ENCODE data around the gene SLC25A17. TPM values are rescaled to one million over a fixed set of nuclear protein-coding genes. Genes with fewer than 3 reads are reported as not detected.

The SLC25A17 gene
- total RNA-seq, 2 donors from 2014 or later: 7.6 to 8.3 TPM

GRCh38 chr22:40819599-40820140 lies 524 bp upstream of the SLC25A17 start:
- WGBS, 2 donors: 1 to 7% methylated on average over 4 of the region's 4 CpGs
- intact Hi-C loops (cut with DNase I): no loop called here
- no peaks in the 10 kb centered on the region for H3K9me3 ChIP-seq
- ATAC-seq (peak; percentile 24), DNase-seq (no peak)
- no peaks in the 10 kb centered on the region for H3K27me3 ChIP-seq
- H3K4me3 ChIP-seq: peak overlapping the region in 1 of 2 donors; percentile 95
- no peak for TF ChIP-seq CTCF (IDR thresholded peaks at IDR 0.05)
- TF ChIP-seq POLR2A (IDR thresholded peaks at IDR 0.05): no peak
- peak overlapping the region; percentile 28 to 85 (median 66) for H3K27ac ChIP-seq
- H3K4me1 ChIP-seq: peaks cover 22% of the 10 kb centered on the region
- no peaks in the 10 kb centered on the region for H3K36me3 ChIP-seq (replicated peaks in 1 of 2; ENCODE audit: insufficient read depth in 1 of 2, low read depth in 2 of 2)

GRCh38 chr22:40818192-40818746 lies 877 bp downstream of the SLC25A17 start:
- no peak for ATAC-seq
- 37 to 47% methylated on average over 14 of the region's 14 CpGs for WGBS, 2 donors

GRCh38 chr22:40817737-40818136 lies 1.4 kb downstream of the SLC25A17 start:
- Histone ChIP-seq H3K36me3 (replicated peaks in 1 of 2; ENCODE audit: insufficient read depth in 1 of 2, low read depth in 2 of 2) (no peaks in the 10 kb centered on the region), H3K27me3 (no peaks in the 10 kb centered on the region), H3K4me1 (peaks cover 22% of the 10 kb centered on the region), H3K9me3 (no peaks in the 10 kb centered on the region), H3K27ac (no peak overlapping the region), H3K4me3 (peak overlapping the region in 1 of 2 donors; percentile 95)
- intact Hi-C loops (cut with DNase I): no loop called here
- no peak for ATAC-seq
- TF ChIP-seq CTCF (IDR thresholded peaks at IDR 0.05) (no peak), POLR2A (IDR thresholded peaks at IDR 0.05) (no peak)
- no peak for DNase-seq
- 83 to 91% methylated on average over 4 of the region's 4 CpGs for WGBS, 2 donors

More at GRCh38 chr22:40818192-40818746, 877 bp downstream of the SLC25A17 start:
- Histone ChIP-seq H3K27me3 (no peaks in the 10 kb centered on the region), H3K9me3 (no peaks in the 10 kb centered on the region), H3K27ac (no peak overlapping the region), H3K4me3 (peak overlapping the region; percentile 30 to 95), H3K36me3 (replicated peaks in 1 of 2; ENCODE audit: insufficient read depth in 1 of 2, low read depth in 2 of 2) (no peaks in the 10 kb centered on the region), H3K4me1 (peaks cover 22% of the 10 kb centered on the region)
- intact Hi-C loops (cut with DNase I): no loop called here
- no peak for DNase-seq
- TF ChIP-seq CTCF (IDR thresholded peaks at IDR 0.05) (no peak), POLR2A (IDR thresholded peaks at IDR 0.05) (no peak)

GRCh38 chr22:40813912-40814315 lies 5.2 kb downstream of the SLC25A17 start:
- TF ChIP-seq POLR2A (IDR thresholded peaks at IDR 0.05): no peak
- TF ChIP-seq CTCF (IDR thresholded peaks at IDR 0.05): no peak
- DNase-seq (no peak), ATAC-seq (no peak)
- no peaks in the 10 kb centered on the region for H3K27me3 ChIP-seq
- intact Hi-C loops (cut with DNase I): no loop called here
- peaks cover 15% of the 10 kb centered on the region for H3K4me1 ChIP-seq
- H3K27ac ChIP-seq: no peak overlapping the region
- no peak overlapping the region for H3K4me3 ChIP-seq
- H3K36me3 ChIP-seq (replicated peaks in 1 of 2; ENCODE audit: insufficient read depth in 1 of 2, low read depth in 2 of 2): no peaks in the 10 kb centered on the region
- no peaks in the 10 kb centered on the region for H3K9me3 ChIP-seq

All from body of pancreas (tissue), 4 donors.